ENCODE results near the gene GSKIP.

The GSKIP gene

DNA sequence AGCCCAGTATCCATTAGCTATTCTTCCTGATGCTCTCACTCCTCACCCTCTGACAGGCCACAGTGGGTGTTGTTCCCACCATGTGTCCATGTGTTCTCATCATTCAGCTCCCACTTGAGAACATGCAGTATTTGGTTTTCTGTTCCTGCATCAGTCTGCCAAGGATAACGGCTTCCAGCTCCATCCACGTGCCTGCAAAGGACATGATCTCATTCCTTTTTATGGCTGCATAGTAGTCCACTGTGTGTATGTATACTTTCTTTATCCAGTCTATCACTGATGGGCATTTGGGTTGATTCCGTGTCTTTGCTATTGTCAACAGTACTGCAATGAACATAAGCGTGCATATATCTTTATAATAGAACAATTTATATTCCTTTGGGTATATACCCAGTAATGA, 9.1 kb upstream of the GSKIP start:
- no peak overlapping the region for H3K9ac ChIP-seq (ENCODE audit: low read length)
- no peaks in the 10 kb centered on the region for H3K36me3 ChIP-seq (ENCODE audit: control insufficient read depth, insufficient read depth, low read length)
- peaks cover 5% of the 10 kb centered on the region for H3K4me1 ChIP-seq (ENCODE audit: control insufficient read depth, insufficient read depth, low read length)
- H3K27me3 ChIP-seq (ENCODE audit: control insufficient read depth, insufficient read depth, low read length) = no peaks in the 10 kb centered on the region
- H3K9me3 ChIP-seq (ENCODE audit: control insufficient read depth, low read length) = no peaks in the 10 kb centered on the region
- H3K4me3 ChIP-seq (ENCODE audit: low read length) = no peak overlapping the region

- Histone ChIP-seq H3K9ac (ENCODE audit: low read length) (no peak overlapping the region), H3K9me3 (ENCODE audit: control insufficient read depth, low read length) (no peaks in the 10 kb centered on the region), H3K27me3 (ENCODE audit: control insufficient read depth, insufficient read depth, low read length) (no peaks in the 10 kb centered on the region), H3K4me3 (ENCODE audit: low read length) (no peak overlapping the region), H3K36me3 (ENCODE audit: control insufficient read depth, insufficient read depth, low read length) (no peaks in the 10 kb centered on the region), H3K4me1 (ENCODE audit: control insufficient read depth, insufficient read depth, low read length) (peaks cover 16% of the 10 kb centered on the region)
These were observed 6.1 kb upstream of the GSKIP start for GRCh38 chr14:96357216-96357615.

DNA sequence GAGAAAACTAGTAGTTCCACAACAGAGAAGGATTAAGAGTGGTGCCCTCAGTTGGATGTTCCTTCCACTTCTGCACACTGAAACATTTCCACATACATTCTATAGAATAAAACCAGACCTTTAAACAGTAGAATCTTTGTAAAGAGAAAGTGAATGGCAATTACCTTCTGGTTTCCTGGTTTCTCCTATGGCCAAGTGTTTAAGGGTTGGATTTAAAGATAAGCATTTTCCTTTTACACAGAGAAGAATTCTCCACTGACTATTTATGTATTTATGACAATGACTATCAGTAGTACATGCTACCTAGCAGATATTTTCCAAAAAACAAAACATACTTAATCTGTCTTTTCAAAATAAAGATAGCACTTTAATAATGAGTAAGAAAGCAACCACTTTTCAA, 3.4 kb upstream of the GSKIP start:
- Histone ChIP-seq H3K4me1 (ENCODE audit: control insufficient read depth, insufficient read depth, low read length) (peaks cover 20% of the 10 kb centered on the region), H3K9me3 (ENCODE audit: control insufficient read depth, low read length) (no peaks in the 10 kb centered on the region), H3K27me3 (ENCODE audit: control insufficient read depth, insufficient read depth, low read length) (no peaks in the 10 kb centered on the region), H3K9ac (ENCODE audit: low read length) (no peak overlapping the region), H3K36me3 (ENCODE audit: control insufficient read depth, insufficient read depth, low read length) (no peaks in the 10 kb centered on the region), H3K4me3 (ENCODE audit: low read length) (no peak overlapping the region)

DNA sequence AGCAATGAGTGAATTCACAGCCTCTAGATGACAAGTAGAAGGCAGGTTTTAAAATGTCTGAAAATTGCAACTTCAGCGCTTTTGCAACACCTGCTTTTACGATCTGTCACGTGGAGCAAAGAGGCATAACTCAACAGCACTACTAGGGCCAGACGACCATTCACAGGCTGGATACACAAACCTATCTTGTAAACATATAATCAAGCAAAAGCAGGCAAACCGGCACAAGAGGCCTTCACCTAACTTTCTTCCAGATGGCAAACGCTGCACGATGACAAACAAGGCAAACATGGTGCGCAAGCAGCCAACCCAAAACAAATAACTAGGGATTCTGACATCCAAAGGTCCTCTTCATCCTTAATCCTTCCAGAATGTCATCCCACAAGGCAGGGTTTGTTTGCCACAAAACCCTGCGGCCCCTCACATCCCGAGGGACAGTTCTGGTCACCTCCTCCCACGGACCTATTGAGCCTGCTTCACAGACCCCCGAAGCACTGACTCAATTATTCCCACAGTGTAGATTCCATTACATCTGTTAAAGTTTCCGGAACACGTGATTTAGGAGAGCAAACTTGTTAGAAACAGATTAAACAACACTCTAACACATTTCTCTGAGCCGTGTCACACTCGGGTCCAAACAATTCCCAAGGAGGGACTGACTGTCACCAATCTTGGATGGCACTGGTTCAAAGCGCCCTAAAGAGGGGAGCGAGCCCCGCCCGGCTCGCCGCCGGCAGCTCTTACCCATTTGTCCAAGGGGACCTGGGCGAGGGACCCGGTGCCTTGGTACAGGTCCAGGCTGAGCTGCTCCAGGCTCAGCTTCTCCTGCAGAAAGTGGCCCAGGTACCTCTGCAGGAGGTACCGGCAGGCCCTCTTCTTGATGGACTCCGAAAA, 1.0 kb upstream of the GSKIP start:
- Histone ChIP-seq H3K36me3 (ENCODE audit: control insufficient read depth, insufficient read depth, low read length) (no peaks in the 10 kb centered on the region), H3K4me1 (ENCODE audit: control insufficient read depth, insufficient read depth, low read length) (peaks cover 20% of the 10 kb centered on the region), H3K27me3 (ENCODE audit: control insufficient read depth, insufficient read depth, low read length) (no peaks in the 10 kb centered on the region), H3K9ac (ENCODE audit: low read length) (peak overlapping the region; percentile 91), H3K9me3 (ENCODE audit: control insufficient read depth, low read length) (no peaks in the 10 kb centered on the region), H3K4me3 (ENCODE audit: low read length) (peak overlapping the region; percentile 38)

- H3K9me3 ChIP-seq (ENCODE audit: control insufficient read depth, low read length) = no peaks in the 10 kb centered on the region
- peaks cover 20% of the 10 kb centered on the region for H3K4me1 ChIP-seq (ENCODE audit: control insufficient read depth, insufficient read depth, low read length)
- no peaks in the 10 kb centered on the region for H3K27me3 ChIP-seq (ENCODE audit: control insufficient read depth, insufficient read depth, low read length)
- no peaks in the 10 kb centered on the region for H3K36me3 ChIP-seq (ENCODE audit: control insufficient read depth, insufficient read depth, low read length)
- H3K9ac ChIP-seq (ENCODE audit: low read length) = peak overlapping the region; percentile 91
- peak overlapping the region; percentile 78 for H3K4me3 ChIP-seq (ENCODE audit: low read length)
These were observed 518 bp downstream of the GSKIP start for GRCh38 chr14:96363751-96364336.

DNA sequence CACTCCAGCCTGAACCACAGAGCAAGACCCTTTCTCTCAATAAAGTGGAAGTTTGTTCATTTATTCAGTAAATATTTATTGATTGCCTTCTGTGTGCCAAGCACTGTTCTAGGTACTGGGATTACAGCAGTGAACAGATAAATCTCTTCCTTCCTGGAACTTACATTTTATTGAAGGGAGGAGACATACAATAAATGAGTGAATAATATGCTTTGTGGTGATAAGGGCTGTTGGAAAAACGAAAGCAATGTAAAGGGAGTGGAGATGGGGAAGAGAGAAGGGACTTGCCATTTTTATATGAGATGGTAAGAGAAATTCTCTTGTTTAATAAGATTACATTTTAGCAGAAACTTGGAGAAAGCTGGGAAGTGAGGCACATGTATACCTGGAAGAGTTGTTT, 1.6 kb downstream of the GSKIP start:
- peaks cover 14% of the 10 kb centered on the region for H3K4me1 ChIP-seq (ENCODE audit: control insufficient read depth, insufficient read depth, low read length)
- no peaks in the 10 kb centered on the region for H3K36me3 ChIP-seq (ENCODE audit: control insufficient read depth, insufficient read depth, low read length)
- no peaks in the 10 kb centered on the region for H3K9me3 ChIP-seq (ENCODE audit: control insufficient read depth, low read length)
- H3K27me3 ChIP-seq (ENCODE audit: control insufficient read depth, insufficient read depth, low read length) = no peaks in the 10 kb centered on the region
- peak overlapping the region; percentile 91 for H3K9ac ChIP-seq (ENCODE audit: low read length)
- peak overlapping the region; percentile 78 for H3K4me3 ChIP-seq (ENCODE audit: low read length)

DNA sequence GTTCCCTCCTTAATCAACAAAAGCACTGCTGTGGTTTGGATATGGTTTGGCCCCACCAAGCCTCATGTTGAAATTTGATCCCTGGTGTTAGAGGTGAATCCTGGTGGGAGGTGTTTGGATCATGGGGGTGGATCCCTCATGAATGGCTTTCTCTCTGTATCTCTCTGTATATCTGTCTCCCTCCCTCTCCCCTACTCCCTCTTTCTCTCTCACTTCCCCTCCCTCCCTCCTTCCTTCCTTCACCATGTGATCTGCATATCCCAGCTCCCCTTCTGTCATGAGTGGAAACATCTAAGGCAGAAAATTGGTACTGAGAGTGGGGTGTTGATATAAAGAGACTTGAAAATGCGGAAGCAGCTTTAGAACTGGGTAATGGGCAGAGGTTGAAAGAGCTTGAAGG, 5.2 kb downstream of the GSKIP start:
- Histone ChIP-seq H3K27me3 (ENCODE audit: control insufficient read depth, insufficient read depth, low read length) (no peaks in the 10 kb centered on the region), H3K4me1 (ENCODE audit: control insufficient read depth, insufficient read depth, low read length) (peaks cover 5% of the 10 kb centered on the region), H3K9ac (ENCODE audit: low read length) (no peak overlapping the region), H3K4me3 (ENCODE audit: low read length) (no peak overlapping the region), H3K9me3 (ENCODE audit: control insufficient read depth, low read length) (no peaks in the 10 kb centered on the region), H3K36me3 (ENCODE audit: control insufficient read depth, insufficient read depth, low read length) (no peaks in the 10 kb centered on the region)

GRCh38 chr14:96370528-96370927, 7.2 kb downstream of the GSKIP start:
- Histone ChIP-seq H3K27me3 (ENCODE audit: control insufficient read depth, insufficient read depth, low read length) (no peaks in the 10 kb centered on the region), H3K4me3 (ENCODE audit: low read length) (no peak overlapping the region)

GRCh38 chr14:96373538-96373937, 10.2 kb downstream of the GSKIP start:
- no peaks in the 10 kb centered on the region for H3K27me3 ChIP-seq (ENCODE audit: control insufficient read depth, insufficient read depth, low read length)
- no peaks in the 10 kb centered on the region for H3K36me3 ChIP-seq (ENCODE audit: control insufficient read depth, insufficient read depth, low read length)
- H3K9me3 ChIP-seq (ENCODE audit: control insufficient read depth, low read length) = no peaks in the 10 kb centered on the region
- H3K4me1 ChIP-seq (ENCODE audit: control insufficient read depth, insufficient read depth, low read length) = peaks cover 4% of the 10 kb centered on the region
- H3K9ac ChIP-seq (ENCODE audit: low read length) = no peak overlapping the region
- H3K4me3 ChIP-seq (ENCODE audit: low read length) = no peak overlapping the region

More at GRCh38 chr14:96370528-96370927, 7.2 kb downstream of the GSKIP start:
- no peaks in the 10 kb centered on the region for H3K36me3 ChIP-seq (ENCODE audit: control insufficient read depth, insufficient read depth, low read length)
- no peak overlapping the region for H3K9ac ChIP-seq (ENCODE audit: low read length)
- no peaks in the 10 kb centered on the region for H3K9me3 ChIP-seq (ENCODE audit: control insufficient read depth, low read length)
- H3K4me1 ChIP-seq (ENCODE audit: control insufficient read depth, insufficient read depth, low read length) = no peaks in the 10 kb centered on the region

GRCh38 chr14:96376093-96376492, 12.8 kb downstream of the GSKIP start:
- Histone ChIP-seq H3K9ac (ENCODE audit: low read length) (no peak overlapping the region), H3K4me3 (ENCODE audit: low read length) (no peak overlapping the region), H3K4me1 (ENCODE audit: control insufficient read depth, insufficient read depth, low read length) (peaks cover 8% of the 10 kb centered on the region), H3K27me3 (ENCODE audit: control insufficient read depth, insufficient read depth, low read length) (no peaks in the 10 kb centered on the region), H3K9me3 (ENCODE audit: control insufficient read depth, low read length) (no peaks in the 10 kb centered on the region), H3K36me3 (ENCODE audit: control insufficient read depth, insufficient read depth, low read length) (no peaks in the 10 kb centered on the region)

DNA sequence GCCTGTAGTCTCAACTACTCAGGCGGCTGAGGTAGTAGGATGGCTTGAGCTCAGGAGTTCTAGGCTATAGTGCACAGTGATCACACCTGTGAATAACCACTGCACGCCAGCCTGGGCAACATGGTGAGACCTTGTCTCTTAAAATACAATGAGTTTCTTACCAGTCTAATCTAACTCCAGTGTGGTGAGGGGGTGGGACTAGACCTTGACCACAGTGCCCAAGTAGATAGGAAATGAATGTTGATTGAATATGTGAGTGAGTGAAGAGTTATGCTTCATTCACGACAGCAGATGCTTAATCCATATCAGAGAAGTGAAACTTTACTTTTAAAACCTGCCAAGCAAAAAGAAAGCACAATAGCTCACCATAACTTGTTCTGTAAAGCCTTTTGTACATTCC, 17.4 kb downstream of the GSKIP start:
- H3K36me3 ChIP-seq (ENCODE audit: control insufficient read depth, insufficient read depth, low read length) = no peaks in the 10 kb centered on the region
- H3K4me1 ChIP-seq (ENCODE audit: control insufficient read depth, insufficient read depth, low read length) = peaks cover 6% of the 10 kb centered on the region
- H3K27me3 ChIP-seq (ENCODE audit: control insufficient read depth, insufficient read depth, low read length) = no peaks in the 10 kb centered on the region
- no peak overlapping the region for H3K4me3 ChIP-seq (ENCODE audit: low read length)
- no peak overlapping the region for H3K9ac ChIP-seq (ENCODE audit: low read length)
- H3K9me3 ChIP-seq (ENCODE audit: control insufficient read depth, low read length) = no peaks in the 10 kb centered on the region

- Histone ChIP-seq H3K36me3 (ENCODE audit: control insufficient read depth, insufficient read depth, low read length) (no peaks in the 10 kb centered on the region), H3K27me3 (ENCODE audit: control insufficient read depth, insufficient read depth, low read length) (no peaks in the 10 kb centered on the region), H3K4me3 (ENCODE audit: low read length) (no peak overlapping the region), H3K4me1 (ENCODE audit: control insufficient read depth, insufficient read depth, low read length) (peaks cover 4% of the 10 kb centered on the region), H3K9me3 (ENCODE audit: control insufficient read depth, low read length) (no peaks in the 10 kb centered on the region), H3K9ac (ENCODE audit: low read length) (no peak overlapping the region)
These were observed 20.1 kb downstream of the GSKIP start for GRCh38 chr14:96383445-96383844.

Data from mucosa of stomach (tissue), 1 donor.